Activated gamma-delta T cell treated with Interleukin-2 at 50 U/mL for 16 hours (primary cell): ENCODE results near the gene GPR157.

ENCODE experiments used
- DNase-seq: peaks from one replicate; pipeline ENCODE4 v3.0.0-alpha.2; 2020

The GPR157 gene

GRCh38 chr1:9058465-9058864 is 70.4 kb downstream of the GPR157 start:
- DNase-seq: no peak

- DNase-seq: no peak
These were observed 71.1 kb downstream of the GPR157 start for GRCh38 chr1:9057851-9058250.

- DNase-seq: no peak
These were observed 76.4 kb downstream of the GPR157 start for GRCh38 chr1:9052272-9053049.

- no peak for DNase-seq
These were observed 77.5 kb downstream of the GPR157 start for GRCh38 chr1:9051379-9051778.

GRCh38 chr1:9050803-9051202 is 78.1 kb downstream of the GPR157 start:
- DNase-seq: no peak
